ENCODE measurements around the gene SMCO2.
A peak's percentile ranks its signal among the peaks of the same experiment; 100 is the strongest.

DNA sequence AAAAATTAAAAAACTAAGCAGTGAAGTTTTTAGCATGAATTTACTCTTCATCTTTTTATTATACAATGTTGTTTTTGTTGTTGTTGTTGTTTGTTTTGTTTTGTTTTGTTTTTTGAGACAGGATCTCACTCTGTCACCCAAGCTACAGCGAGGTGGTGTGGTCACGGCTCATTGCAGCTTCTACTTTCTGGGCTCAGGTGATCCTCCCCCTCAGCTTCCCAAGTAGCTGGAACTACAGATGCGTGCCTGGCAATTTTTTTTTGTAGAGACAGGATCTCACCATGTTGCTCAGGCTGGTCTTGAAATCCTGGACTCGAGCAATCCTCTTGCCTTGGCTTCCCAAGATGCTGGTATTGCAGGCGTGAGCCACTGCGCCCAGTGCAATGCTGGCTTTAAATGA is 88.8 kb downstream of the SMCO2 start:
- TF ChIP-seq, protein P1, sequence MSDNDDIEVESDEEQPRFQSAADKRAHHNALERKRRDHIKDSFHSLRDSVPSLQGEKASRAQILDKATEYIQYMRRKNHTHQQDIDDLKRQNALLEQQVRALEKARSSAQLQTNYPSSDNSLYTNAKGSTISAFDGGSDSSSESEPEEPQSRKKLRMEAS (IDR thresholded peaks at IDR 0.05): no peak
- TF ChIP-seq YY1 (IDR thresholded peaks at IDR 0.05; ENCODE audit: low read depth): no peak
- peak; percentile 47; the same call in 1 of the 2 replicates for TF ChIP-seq EGR1 (IDR thresholded peaks at IDR 0.05)
- TF ChIP-seq RAD21 (IDR thresholded peaks at IDR 0.05; ENCODE audit: low read depth): peak; percentile 17; the same call in 1 of the 2 replicates
- TF ChIP-seq, protein P2, sequence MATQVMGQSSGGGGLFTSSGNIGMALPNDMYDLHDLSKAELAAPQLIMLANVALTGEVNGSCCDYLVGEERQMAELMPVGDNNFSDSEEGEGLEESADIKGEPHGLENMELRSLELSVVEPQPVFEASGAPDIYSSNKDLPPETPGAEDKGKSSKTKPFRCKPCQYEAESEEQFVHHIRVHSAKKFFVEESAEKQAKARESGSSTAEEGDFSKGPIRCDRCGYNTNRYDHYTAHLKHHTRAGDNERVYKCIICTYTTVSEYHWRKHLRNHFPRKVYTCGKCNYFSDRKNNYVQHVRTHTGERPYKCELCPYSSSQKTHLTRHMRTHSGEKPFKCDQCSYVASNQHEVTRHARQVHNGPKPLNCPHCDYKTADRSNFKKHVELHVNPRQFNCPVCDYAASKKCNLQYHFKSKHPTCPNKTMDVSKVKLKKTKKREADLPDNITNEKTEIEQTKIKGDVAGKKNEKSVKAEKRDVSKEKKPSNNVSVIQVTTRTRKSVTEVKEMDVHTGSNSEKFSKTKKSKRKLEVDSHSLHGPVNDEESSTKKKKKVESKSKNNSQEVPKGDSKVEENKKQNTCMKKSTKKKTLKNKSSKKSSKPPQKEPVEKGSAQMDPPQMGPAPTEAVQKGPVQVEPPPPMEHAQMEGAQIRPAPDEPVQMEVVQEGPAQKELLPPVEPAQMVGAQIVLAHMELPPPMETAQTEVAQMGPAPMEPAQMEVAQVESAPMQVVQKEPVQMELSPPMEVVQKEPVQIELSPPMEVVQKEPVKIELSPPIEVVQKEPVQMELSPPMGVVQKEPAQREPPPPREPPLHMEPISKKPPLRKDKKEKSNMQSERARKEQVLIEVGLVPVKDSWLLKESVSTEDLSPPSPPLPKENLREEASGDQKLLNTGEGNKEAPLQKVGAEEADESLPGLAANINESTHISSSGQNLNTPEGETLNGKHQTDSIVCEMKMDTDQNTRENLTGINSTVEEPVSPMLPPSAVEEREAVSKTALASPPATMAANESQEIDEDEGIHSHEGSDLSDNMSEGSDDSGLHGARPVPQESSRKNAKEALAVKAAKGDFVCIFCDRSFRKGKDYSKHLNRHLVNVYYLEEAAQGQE (IDR thresholded peaks at IDR 0.05; ENCODE audit: low read depth): no peak
- TF ChIP-seq EP300 (IDR thresholded peaks at IDR 0.05; ENCODE audit: borderline replicate concordance): peak; percentile 68; the same call in 1 of the 2 replicates
- TF ChIP-seq CEBPB (IDR thresholded peaks at IDR 0.05): no peak
- peak; percentile 65; the same call in 1 of the 2 replicates for TF ChIP-seq TCF12 (IDR thresholded peaks at IDR 0.05; ENCODE audit: low read depth)
